H1 (cell line): ENCODE data around the gene OR56A4. TPM values are rescaled to one million over a fixed set of nuclear protein-coding genes. Genes with fewer than 3 reads are reported as not detected.

Source experiments
- ATF2 ChIP-seq: IDR thresholded peaks from 2 replicates; pipeline ENCODE4 v1.6.1; 2012; ENCODE audit warnings: low read length, inconsistent platforms
- CHD7 ChIP-seq: fragments of 300-600 bp; sonication (generic); IDR thresholded peaks from 2 replicates; pipeline ENCODE4 v1.7.1; 2012; ENCODE audit warnings: low read length, moderate library complexity, mild to moderate bottlenecking, inconsistent platforms; ENCODE audit not compliant: insufficient replicate concordance
- CTCF ChIP-seq, 3 experiments: IDR thresholded peaks; 1 replicate in 2 of 3; 2 replicates in 1 of 3; pipeline versions ENCODE4 v1.5.1 to v1.6.1; 2011; ENCODE audit warnings: low read length in 3 of 3, mild to moderate bottlenecking in 3 of 3, inconsistent platforms in 2 of 3, low read depth in 1 of 3, moderate library complexity in 1 of 3; ENCODE audit not compliant: insufficient read depth in 1 of 3; ENCODE audit errors: control extremely low read depth in 1 of 3
- E2F6 ChIP-seq: IDR thresholded peaks from 2 replicates; pipeline ENCODE4 v1.6.1; 2012; ENCODE audit warnings: inconsistent platforms
- KDM1A ChIP-seq: fragments of 200-600, 300-600 bp; sonication (generic); IDR thresholded peaks from 2 replicates; pipeline ENCODE4 v1.7.1; 2016; ENCODE audit warnings: mild to moderate bottlenecking, low read length, borderline replicate concordance
- SAP30 ChIP-seq: fragments of 300-600 bp; sonication (generic); IDR thresholded peaks from 2 replicates; pipeline ENCODE4 v1.7.1; 2012; ENCODE audit warnings: low read length, moderate library complexity, mild to moderate bottlenecking, inconsistent platforms; ENCODE audit not compliant: insufficient read depth, insufficient replicate concordance
- polyA plus RNA-seq, 7 experiments: library from polyadenylated mRNA; depleted of rRNA in 3 of 7; stranded (reverse) in 5 of 7; unstranded in 2 of 7; fragments of >200 nt in 5 of 7; fragments of 200-250 nt in 2 of 7; gene quantifications; 1 replicate in 5 of 7; 2 replicates in 1 of 7; 4 replicates in 1 of 7; pipeline versions ENCODE4 v1.2.1 to v1.2.3, GENCODE V29; 2011 to 2013; ENCODE audit warnings: missing spikeins in 2 of 7, mixed read lengths in 2 of 7
- total RNA-seq: library from RNA; stranded (reverse); fragmentation: NEBNext Ultra II Directional; extraction: Animal tissue kit (Norgen Biotek cat#: 25700); gene quantifications from 2 replicates; pipeline ENCODE4 v1.2.1, GENCODE V29; 2021

Gene OR56A4
- total and polyA plus RNA-seq, 2 of the 8 experiments (the other 6 are each of a cell fraction or from before 2014, with no cell fraction given): 0.15 TPM; not detected in 1

- TF ChIP-seq CHD7 (no peak), SAP30 (no peak), ATF2 (no peak), CTCF (IDR thresholded peaks at IDR 0.05; ENCODE audit: control extremely low read depth in 1 of 3, insufficient read depth in 1 of 3, low read depth in 1 of 3, low read length in 3 of 3) (no peak), KDM1A (no peak), E2F6 (no peak)
Measured at GRCh38 chr11:5973530-5973929, 33.2 kb downstream of the OR56A4 start (continued).
